ENCODE measurements around the gene ARHGEF4.

Gene ARHGEF4

DNA sequence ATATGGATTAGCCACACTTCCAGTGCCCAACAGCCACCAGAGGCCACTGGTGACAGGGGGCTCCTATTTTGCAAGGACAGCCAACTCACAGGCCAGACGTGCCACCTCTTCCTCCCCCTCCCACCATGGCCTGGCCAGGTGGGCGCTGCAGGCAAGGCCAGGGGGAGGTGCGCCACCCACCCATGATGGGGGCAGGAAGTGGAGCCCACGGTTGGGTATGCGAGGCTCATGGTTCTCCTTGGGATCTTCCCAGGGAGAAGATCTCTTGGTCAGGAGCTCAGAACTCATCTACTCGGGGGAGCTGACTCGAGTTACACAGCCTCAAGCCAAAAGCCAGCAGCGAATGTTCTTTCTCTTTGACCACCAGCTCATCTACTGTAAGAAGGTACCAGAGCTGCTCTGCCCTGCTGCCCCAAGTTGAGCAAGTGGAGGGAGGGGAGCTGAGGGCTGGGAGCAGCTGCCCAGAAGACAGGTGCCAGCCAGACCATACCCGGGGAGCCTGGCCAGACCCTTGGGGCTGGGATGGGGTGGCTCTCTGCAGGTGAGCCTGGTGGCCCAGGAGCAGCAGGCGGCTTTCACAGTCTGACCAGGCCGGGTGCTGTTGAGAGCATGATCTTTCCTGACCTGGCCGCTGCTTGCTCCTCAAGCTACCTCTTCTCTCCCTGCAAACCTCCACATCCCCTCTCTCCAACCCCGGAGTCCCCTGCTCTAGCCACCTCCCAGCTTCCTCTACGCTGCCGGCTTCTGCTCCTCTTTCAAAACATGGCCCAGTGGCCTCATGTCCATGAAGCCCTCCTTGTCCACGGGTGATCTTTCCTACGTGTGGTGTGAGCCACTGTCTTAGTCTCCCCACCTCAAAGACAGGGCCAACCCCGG lies 206.7 kb downstream of the ARHGEF4 start:
- no peak overlapping the region for H3K4me3 ChIP-seq (ENCODE audit: low read length)
- DNase-seq (ENCODE audit: low read depth), result no peak
- TF ChIP-seq, protein P1, sequence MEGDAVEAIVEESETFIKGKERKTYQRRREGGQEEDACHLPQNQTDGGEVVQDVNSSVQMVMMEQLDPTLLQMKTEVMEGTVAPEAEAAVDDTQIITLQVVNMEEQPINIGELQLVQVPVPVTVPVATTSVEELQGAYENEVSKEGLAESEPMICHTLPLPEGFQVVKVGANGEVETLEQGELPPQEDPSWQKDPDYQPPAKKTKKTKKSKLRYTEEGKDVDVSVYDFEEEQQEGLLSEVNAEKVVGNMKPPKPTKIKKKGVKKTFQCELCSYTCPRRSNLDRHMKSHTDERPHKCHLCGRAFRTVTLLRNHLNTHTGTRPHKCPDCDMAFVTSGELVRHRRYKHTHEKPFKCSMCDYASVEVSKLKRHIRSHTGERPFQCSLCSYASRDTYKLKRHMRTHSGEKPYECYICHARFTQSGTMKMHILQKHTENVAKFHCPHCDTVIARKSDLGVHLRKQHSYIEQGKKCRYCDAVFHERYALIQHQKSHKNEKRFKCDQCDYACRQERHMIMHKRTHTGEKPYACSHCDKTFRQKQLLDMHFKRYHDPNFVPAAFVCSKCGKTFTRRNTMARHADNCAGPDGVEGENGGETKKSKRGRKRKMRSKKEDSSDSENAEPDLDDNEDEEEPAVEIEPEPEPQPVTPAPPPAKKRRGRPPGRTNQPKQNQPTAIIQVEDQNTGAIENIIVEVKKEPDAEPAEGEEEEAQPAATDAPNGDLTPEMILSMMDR (IDR thresholded peaks at IDR 0.05; ENCODE audit: insufficient read depth, low read depth, low read length, missing control alignments), result no peak

DNA sequence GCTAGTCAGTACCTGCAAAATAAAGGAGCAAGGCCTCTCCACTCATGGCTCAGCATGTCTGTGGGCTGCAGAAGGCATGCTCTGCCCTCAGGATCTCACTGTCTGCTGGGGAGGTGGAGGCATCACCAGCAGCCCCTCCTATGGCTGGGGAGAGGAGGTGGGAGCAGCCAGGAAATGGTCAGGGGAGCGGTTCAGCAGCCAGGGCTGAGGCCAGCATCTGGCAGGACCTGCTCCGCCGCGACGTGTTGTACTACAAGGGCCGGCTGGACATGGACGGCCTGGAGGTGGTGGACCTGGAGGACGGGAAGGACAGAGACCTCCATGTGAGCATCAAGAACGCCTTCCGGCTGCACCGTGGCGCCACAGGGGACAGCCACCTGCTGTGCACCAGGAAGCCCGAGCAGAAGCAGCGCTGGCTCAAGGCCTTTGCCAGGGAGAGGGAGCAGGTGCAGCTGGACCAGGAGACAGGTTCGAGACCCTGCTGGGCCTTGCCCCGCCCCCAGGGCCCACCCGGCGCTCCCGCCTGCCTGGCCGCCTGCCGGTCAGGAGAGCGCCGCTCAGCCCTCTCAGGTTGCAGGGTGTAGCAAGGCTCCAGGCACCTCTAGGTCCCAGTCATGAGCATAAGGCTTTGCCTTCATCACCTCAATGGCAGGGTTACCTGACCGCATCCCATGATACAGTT lies 207.5 kb downstream of the ARHGEF4 start:
- H3K4me3 ChIP-seq (ENCODE audit: low read length), result no peak overlapping the region
- TF ChIP-seq, protein P1 (IDR thresholded peaks at IDR 0.05; ENCODE audit: insufficient read depth, low read depth, low read length, missing control alignments), result no peak
- no peak for DNase-seq (ENCODE audit: low read depth)

DNA sequence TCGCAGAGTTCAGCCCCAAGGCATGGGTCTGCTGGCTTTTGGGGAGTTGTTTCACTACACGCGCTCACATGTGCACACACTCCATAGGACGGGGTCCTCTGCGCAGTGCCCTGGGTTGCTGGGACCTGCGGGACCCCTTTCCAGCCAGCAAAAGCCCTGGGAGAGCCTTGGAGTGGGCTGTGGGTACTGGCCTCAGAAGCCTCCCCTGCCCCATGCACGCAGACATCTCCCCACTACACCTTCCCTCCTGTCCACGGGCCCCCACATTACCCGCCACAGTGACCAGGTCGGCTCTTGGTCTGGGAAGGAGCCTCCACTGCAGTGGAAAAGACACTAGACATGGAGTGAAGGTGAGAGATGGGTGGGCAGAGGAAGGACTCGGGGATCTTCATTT lies 208.0 kb downstream of the ARHGEF4 start:
- TF ChIP-seq, protein P1 (IDR thresholded peaks at IDR 0.05; ENCODE audit: insufficient read depth, low read depth, low read length, missing control alignments), result no peak
- H3K4me3 ChIP-seq (ENCODE audit: low read length), result no peak overlapping the region
- DNase-seq (ENCODE audit: low read depth), result no peak

DNA sequence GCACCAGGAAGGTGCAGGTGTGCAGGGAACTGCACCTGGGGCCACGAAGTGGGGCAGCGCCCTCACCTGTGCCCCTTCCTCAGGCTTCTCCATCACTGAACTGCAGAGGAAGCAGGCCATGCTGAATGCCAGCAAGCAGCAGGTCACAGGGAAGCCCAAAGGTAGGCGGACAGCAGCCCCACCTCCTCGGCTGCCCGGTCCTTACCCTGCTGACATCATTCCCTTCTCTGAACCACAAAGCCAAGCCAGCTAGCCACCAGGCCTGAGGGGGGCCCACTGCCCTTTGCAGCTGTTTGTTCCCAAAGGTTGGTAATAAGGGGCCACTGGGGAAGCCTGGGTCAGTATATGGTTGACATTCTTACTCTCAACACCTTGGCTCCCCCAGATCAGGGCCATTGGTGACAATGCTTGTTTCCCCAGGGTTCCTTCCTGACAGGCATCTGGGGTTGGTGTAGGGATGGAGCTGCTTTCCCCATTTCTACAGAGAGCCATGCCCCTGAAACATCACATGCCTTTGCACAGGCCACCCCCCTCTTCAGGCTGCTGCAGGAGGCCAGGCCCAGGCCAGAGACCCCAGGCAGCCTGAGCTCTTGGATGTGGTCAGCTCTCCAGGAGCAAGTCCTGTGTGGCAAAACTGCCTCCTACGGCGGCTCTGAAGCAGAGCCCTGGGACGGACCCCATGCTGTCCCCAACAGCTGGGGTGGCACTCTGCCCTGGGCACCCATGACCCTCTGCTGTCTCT lies 208.7 kb downstream of the ARHGEF4 start:
- no peak overlapping the region for H3K4me3 ChIP-seq (ENCODE audit: low read length)
- DNase-seq (ENCODE audit: low read depth), result no peak
- TF ChIP-seq, protein P1 (IDR thresholded peaks at IDR 0.05; ENCODE audit: insufficient read depth, low read depth, low read length, missing control alignments), result no peak

DNA sequence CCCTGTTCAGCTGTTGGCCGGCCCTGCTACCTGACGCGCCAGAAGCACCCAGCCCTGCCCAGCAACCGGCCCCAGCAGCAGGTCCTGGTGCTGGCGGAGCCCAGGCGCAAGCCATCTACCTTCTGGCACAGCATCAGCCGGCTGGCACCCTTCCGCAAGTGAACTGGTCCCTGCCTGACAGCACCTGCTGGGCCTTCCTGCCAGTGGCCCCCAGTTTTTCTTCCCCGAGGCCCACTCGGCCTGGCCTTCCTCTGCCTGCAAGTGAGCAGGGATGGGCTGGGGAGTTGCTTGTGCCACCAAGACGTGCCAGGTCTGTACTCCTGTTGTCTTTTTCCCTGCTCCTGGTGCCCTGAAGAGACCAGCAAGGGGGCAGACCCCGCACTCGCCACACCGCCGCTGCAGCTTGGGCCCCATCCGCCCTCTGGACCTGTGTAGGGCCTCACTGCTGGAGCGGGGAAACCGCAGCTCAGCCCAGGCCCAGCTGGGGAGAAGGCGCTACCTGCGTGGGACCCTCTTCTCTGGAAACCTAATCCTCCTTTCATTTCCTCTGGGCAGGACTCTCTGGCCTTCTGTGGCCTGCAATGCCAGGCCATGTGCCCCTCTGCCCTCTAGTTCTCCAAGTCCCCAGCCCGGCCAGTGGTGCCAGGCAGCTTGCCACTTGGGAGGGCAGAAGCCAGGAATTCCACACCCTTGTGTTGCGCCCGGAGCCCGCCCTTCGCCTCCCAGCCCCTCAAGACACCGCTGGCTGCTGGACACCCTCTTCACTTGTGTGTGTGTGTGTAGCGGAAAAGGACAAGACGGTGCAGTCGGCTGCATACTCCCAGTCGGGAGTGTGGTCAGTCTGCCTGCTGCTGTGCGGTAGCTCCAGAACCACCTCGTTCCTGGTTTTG lies 209.6 kb downstream of the ARHGEF4 start:
- DNase-seq (ENCODE audit: low read depth), result no peak
- no peak overlapping the region for H3K4me3 ChIP-seq (ENCODE audit: low read length)
- TF ChIP-seq, protein P1 (IDR thresholded peaks at IDR 0.05; ENCODE audit: insufficient read depth, low read depth, low read length, missing control alignments), result no peak
